ENCODE results near the gene TMED1. TPM values are rescaled to one million over a fixed set of nuclear protein-coding genes. Genes with fewer than 3 reads are reported as not detected.

TMED1 gene
- total and polyA plus RNA-seq, 2 experiments from 2014 or later = 29.7 to 37.2 TPM

GRCh38 chr19:10866495-10866894 lies 30.5 kb upstream of the TMED1 start (continued):
- TF ChIP-seq, protein P1, sequence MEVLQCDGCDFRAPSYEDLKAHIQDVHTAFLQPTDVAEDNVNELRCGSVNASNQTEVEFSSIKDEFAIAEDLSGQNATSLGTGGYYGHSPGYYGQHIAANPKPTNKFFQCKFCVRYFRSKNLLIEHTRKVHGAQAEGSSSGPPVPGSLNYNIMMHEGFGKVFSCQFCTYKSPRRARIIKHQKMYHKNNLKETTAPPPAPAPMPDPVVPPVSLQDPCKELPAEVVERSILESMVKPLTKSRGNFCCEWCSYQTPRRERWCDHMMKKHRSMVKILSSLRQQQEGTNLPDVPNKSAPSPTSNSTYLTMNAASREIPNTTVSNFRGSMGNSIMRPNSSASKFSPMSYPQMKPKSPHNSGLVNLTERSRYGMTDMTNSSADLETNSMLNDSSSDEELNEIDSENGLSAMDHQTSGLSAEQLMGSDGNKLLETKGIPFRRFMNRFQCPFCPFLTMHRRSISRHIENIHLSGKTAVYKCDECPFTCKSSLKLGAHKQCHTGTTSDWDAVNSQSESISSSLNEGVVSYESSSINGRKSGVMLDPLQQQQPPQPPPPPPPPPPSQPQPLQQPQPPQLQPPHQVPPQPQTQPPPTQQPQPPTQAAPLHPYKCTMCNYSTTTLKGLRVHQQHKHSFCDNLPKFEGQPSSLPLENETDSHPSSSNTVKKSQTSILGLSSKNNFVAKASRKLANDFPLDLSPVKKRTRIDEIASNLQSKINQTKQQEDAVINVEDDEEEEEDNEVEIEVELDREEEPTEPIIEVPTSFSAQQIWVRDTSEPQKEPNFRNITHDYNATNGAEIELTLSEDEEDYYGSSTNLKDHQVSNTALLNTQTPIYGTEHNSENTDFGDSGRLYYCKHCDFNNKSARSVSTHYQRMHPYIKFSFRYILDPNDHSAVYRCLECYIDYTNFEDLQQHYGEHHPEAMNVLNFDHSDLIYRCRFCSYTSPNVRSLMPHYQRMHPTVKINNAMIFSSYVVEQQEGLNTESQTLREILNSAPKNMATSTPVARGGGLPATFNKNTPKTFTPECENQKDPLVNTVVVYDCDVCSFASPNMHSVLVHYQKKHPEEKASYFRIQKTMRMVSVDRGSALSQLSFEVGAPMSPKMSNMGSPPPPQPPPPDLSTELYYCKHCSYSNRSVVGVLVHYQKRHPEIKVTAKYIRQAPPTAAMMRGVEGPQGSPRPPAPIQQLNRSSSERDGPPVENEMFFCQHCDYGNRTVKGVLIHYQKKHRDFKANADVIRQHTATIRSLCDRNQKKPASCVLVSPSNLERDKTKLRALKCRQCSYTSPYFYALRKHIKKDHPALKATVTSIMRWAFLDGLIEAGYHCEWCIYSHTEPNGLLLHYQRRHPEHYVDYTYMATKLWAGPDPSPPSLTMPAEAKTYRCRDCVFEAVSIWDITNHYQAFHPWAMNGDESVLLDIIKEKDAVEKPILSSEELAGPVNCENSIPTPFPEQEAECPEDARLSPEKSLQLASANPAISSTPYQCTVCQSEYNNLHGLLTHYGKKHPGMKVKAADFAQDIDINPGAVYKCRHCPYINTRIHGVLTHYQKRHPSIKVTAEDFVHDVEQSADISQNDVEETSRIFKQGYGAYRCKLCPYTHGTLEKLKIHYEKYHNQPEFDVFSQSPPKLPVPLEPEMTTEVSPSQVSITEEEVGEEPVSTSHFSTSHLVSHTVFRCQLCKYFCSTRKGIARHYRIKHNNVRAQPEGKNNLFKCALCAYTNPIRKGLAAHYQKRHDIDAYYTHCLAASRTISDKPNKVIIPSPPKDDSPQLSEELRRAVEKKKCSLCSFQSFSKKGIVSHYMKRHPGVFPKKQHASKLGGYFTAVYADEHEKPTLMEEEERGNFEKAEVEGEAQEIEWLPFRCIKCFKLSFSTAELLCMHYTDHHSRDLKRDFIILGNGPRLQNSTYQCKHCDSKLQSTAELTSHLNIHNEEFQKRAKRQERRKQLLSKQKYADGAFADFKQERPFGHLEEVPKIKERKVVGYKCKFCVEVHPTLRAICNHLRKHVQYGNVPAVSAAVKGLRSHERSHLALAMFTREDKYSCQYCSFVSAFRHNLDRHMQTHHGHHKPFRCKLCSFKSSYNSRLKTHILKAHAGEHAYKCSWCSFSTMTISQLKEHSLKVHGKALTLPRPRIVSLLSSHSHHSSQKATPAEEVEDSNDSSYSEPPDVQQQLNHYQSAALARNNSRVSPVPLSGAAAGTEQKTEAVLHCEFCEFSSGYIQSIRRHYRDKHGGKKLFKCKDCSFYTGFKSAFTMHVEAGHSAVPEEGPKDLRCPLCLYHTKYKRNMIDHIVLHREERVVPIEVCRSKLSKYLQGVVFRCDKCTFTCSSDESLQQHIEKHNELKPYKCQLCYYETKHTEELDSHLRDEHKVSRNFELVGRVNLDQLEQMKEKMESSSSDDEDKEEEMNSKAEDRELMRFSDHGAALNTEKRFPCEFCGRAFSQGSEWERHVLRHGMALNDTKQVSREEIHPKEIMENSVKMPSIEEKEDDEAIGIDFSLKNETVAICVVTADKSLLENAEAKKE (CRISPR knock-in tag; IDR thresholded peaks at IDR 0.05) = no peak
- TF ChIP-seq EZH2 (IDR thresholded peaks at IDR 0.05; ENCODE audit: low read depth, unreplicated experiment) (no peak), POLR2AphosphoS5 (IDR thresholded peaks at IDR 0.05; ENCODE audit: low read depth) (no peak), STAT1 (IDR thresholded peaks at IDR 0.05; ENCODE audit: unreplicated experiment) (no peak)
- TF ChIP-seq, protein P2, sequence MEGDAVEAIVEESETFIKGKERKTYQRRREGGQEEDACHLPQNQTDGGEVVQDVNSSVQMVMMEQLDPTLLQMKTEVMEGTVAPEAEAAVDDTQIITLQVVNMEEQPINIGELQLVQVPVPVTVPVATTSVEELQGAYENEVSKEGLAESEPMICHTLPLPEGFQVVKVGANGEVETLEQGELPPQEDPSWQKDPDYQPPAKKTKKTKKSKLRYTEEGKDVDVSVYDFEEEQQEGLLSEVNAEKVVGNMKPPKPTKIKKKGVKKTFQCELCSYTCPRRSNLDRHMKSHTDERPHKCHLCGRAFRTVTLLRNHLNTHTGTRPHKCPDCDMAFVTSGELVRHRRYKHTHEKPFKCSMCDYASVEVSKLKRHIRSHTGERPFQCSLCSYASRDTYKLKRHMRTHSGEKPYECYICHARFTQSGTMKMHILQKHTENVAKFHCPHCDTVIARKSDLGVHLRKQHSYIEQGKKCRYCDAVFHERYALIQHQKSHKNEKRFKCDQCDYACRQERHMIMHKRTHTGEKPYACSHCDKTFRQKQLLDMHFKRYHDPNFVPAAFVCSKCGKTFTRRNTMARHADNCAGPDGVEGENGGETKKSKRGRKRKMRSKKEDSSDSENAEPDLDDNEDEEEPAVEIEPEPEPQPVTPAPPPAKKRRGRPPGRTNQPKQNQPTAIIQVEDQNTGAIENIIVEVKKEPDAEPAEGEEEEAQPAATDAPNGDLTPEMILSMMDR (conservative IDR thresholded peaks at IDR 0.05; ENCODE audit: low read depth in 2 of 2) = no peak

GRCh38 chr19:10864538-10864899 lies 28.5 kb upstream of the TMED1 start:
- H3K27ac Mint-ChIP-seq = no peak overlapping the region
- no peaks in the 10 kb centered on the region for H3K27me3 ChIP-seq (ENCODE audit: insufficient read depth)
- ATAC-seq (peak; percentile 96), DNase-seq (ENCODE audit: low spot score) (peak; percentile 93)
- no peak overlapping the region for H3K4me3 ChIP-seq
- no peaks in the 10 kb centered on the region for H3K36me3 ChIP-seq (ENCODE audit: insufficient read depth)
- no peaks in the 10 kb centered on the region; the same call in 1 of the 2 replicates for H3K9me2 ChIP-seq (ENCODE audit: insufficient read depth)
- no peaks in the 10 kb centered on the region for H3K9me3 Mint-ChIP-seq
- no peaks in the 10 kb centered on the region for H4K20me1 ChIP-seq (replicated peaks; ENCODE audit: insufficient read depth)
- H3K4me3 Mint-ChIP-seq = no peak overlapping the region
- H3K36me3 Mint-ChIP-seq (ENCODE audit: low read depth) = no peaks in the 10 kb centered on the region
- H3K4me2 ChIP-seq = no peak overlapping the region
- peaks cover under 1% of the 10 kb centered on the region; the same call in 1 of the 2 replicates for H3K4me1 ChIP-seq (ENCODE audit: insufficient read depth)
- H2AFZ ChIP-seq = peak overlapping the region; percentile 97
- 0 out of 2 replicates have a peak, but pooled peaks cover 3% of the 10 kb centered on the region for H3F3A ChIP-seq (replicated peaks; ENCODE audit: low read depth)
- H3K27me3 Mint-ChIP-seq (ENCODE audit: insufficient read depth, low read depth, poor library complexity) = peaks cover 9% of the 10 kb centered on the region
- peaks cover 10% of the 10 kb centered on the region for H3K4me1 Mint-ChIP-seq
- no peak overlapping the region for H3K27ac ChIP-seq (ENCODE audit: low read depth)
- H3K79me2 ChIP-seq (replicated peaks; ENCODE audit: insufficient read depth) = no peaks in the 10 kb centered on the region
- TF ChIP-seq, protein P2 (conservative IDR thresholded peaks at IDR 0.05; ENCODE audit: low read depth in 2 of 2) = peak; percentile 91 to 97
